Measurements from ENCODE around the gene TUBE1.

DNA sequence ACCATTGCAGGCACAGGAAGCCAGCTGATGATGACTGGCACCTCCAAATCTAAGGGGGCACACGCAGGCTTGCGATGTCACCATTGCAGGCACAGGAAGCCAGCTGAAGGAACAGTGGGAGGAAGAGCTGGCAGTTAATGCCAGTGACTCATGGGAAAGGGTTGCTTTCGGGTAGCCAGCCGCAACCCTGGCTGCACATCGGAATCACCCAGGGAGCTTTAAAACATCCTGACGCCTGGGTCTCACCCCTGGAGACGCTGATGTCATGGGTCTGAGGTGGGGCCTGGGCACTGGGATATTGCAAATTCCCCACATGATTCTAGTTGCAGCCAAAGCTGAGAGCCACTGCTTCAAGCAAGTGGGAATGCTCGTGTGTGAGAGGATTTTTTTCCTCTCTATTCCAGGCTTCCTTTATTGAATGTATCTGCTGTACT is 49.5 kb downstream of the TUBE1 start:
- TF ChIP-seq, protein P1, sequence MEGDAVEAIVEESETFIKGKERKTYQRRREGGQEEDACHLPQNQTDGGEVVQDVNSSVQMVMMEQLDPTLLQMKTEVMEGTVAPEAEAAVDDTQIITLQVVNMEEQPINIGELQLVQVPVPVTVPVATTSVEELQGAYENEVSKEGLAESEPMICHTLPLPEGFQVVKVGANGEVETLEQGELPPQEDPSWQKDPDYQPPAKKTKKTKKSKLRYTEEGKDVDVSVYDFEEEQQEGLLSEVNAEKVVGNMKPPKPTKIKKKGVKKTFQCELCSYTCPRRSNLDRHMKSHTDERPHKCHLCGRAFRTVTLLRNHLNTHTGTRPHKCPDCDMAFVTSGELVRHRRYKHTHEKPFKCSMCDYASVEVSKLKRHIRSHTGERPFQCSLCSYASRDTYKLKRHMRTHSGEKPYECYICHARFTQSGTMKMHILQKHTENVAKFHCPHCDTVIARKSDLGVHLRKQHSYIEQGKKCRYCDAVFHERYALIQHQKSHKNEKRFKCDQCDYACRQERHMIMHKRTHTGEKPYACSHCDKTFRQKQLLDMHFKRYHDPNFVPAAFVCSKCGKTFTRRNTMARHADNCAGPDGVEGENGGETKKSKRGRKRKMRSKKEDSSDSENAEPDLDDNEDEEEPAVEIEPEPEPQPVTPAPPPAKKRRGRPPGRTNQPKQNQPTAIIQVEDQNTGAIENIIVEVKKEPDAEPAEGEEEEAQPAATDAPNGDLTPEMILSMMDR (IDR thresholded peaks at IDR 0.05 in 2 of 3, conservative IDR thresholded peaks at IDR 0.05 in 1 of 3; ENCODE audit: borderline replicate concordance in 1 of 3, insufficient read depth in 1 of 3, low read depth in 2 of 3, low read length in 2 of 3) = no peak
- TF ChIP-seq ZFX (IDR thresholded peaks at IDR 0.05) (no peak), POLR2A (IDR thresholded peaks at IDR 0.05; ENCODE audit: borderline replicate concordance, extremely low read depth, insufficient read depth, insufficient read length) (no peak), JUND (IDR thresholded peaks at IDR 0.05) (no peak), FOSL1 (IDR thresholded peaks at IDR 0.05; ENCODE audit: low read depth) (no peak), RAD21 (IDR thresholded peaks at IDR 0.05; ENCODE audit: low read depth) (no peak), YY1 (IDR thresholded peaks at IDR 0.05; ENCODE audit: extremely low read depth, insufficient replicate concordance, low read depth, low read length) (no peak), TCF7L2 (IDR thresholded peaks at IDR 0.05; ENCODE audit: borderline replicate concordance, extremely low read depth, insufficient read depth, insufficient read length) (no peak), CBX3 (IDR thresholded peaks at IDR 0.05; ENCODE audit: low read depth) (no peak), SIN3A (IDR thresholded peaks at IDR 0.05; ENCODE audit: low read depth) (no peak), EZH2 (IDR thresholded peaks at IDR 0.05) (no peak)
- TF ChIP-seq, protein P2, sequence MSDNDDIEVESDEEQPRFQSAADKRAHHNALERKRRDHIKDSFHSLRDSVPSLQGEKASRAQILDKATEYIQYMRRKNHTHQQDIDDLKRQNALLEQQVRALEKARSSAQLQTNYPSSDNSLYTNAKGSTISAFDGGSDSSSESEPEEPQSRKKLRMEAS (IDR thresholded peaks at IDR 0.05) = no peak
- TF ChIP-seq, protein P3, sequence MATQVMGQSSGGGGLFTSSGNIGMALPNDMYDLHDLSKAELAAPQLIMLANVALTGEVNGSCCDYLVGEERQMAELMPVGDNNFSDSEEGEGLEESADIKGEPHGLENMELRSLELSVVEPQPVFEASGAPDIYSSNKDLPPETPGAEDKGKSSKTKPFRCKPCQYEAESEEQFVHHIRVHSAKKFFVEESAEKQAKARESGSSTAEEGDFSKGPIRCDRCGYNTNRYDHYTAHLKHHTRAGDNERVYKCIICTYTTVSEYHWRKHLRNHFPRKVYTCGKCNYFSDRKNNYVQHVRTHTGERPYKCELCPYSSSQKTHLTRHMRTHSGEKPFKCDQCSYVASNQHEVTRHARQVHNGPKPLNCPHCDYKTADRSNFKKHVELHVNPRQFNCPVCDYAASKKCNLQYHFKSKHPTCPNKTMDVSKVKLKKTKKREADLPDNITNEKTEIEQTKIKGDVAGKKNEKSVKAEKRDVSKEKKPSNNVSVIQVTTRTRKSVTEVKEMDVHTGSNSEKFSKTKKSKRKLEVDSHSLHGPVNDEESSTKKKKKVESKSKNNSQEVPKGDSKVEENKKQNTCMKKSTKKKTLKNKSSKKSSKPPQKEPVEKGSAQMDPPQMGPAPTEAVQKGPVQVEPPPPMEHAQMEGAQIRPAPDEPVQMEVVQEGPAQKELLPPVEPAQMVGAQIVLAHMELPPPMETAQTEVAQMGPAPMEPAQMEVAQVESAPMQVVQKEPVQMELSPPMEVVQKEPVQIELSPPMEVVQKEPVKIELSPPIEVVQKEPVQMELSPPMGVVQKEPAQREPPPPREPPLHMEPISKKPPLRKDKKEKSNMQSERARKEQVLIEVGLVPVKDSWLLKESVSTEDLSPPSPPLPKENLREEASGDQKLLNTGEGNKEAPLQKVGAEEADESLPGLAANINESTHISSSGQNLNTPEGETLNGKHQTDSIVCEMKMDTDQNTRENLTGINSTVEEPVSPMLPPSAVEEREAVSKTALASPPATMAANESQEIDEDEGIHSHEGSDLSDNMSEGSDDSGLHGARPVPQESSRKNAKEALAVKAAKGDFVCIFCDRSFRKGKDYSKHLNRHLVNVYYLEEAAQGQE (IDR thresholded peaks at IDR 0.05; ENCODE audit: low read depth) = no peak

Data from HCT116 (cell line).